Measurements from ENCODE around the gene CILP2.

The CILP2 gene

DNA sequence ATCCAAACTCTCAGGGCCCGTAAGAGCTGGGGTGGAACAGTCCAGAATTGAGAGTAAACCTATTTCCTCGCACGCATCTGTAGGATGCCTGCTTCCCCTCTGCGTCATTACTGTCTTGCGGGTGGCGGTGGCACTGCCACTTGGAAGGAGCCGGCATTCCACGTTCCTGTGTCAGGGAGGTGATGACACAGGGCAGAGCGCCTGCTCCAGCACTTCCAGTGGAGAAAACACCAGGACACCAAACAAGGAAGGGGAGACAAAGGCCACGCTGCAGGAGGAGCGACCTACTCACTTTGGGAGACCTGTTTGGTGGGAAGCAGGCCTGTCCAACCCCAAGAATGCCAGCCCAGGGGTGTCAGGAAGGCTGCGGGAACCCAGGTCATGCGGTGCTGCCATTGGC lies 43.3 kb downstream of the CILP2 start:
- DNase-seq = no peak
- in situ Hi-C loops (cut with HindIII; ENCODE audit: low pct_ligation_motif_present, low pct_unique_long_range_greater_than_20kb, low sequenced_read_pairs) = no loop called here

DNA sequence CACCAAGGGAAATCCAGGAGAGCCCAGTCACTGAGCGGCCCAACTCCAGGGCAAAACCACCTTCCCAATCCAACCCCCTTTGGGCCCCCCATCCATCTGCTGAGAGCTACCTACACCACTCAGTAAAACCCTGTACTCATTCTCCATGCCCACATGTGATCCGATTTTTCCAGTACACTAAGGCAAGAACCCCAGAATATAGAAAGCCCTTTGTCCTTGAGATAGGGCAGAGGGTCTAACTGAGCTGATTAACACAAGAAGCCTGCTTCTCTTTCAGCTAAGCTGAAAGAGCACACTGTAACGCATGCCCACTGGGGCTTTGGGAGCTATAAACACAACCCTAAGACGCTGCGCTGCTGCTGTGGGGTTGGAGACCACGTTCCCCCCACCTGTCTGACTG lies 44.4 kb downstream of the CILP2 start:
- in situ Hi-C loops (cut with HindIII; ENCODE audit: low pct_ligation_motif_present, low pct_unique_long_range_greater_than_20kb, low sequenced_read_pairs) = no loop called here
- DNase-seq = no peak

DNA sequence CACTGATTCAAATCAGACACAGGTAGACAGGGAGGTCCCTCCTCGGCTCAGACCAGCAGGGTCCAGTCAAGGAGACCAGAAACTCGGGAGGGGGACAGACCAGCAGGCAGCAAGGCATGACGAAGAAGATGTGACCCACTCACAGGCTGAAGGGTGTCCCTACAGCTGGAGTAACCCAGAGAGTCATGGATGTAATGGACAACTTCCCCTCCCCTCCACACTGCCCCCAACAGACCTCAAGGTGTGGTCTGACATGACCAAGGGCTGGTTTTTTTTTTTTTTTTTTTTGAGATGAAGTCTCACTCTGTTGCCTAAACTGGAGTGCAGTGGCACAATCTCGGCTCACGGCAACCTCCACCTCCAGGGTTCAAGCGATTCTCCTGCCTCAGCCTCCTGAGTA lies 46.3 kb downstream of the CILP2 start:
- in situ Hi-C loops (cut with HindIII; ENCODE audit: low pct_ligation_motif_present, low pct_unique_long_range_greater_than_20kb, low sequenced_read_pairs) = no loop called here

DNA sequence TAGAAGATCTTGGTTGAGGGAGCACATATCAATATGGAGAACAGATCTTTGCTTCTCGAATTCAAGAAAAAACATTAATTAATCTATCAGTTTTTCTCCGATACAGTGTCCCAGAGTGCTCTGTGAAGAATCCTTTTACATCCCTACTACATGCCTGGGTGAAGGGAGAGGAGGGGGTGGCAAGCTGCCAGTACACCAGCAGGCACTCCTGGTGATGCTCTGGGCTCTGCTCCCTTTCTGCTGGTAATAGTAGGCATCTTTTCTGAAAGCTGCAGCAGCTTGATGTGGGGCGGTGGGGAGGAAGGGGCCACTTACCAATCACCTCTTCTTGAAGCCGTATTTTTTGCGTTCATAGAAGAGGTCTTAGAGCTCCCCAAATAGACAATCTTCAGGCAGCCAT lies 49.7 kb downstream of the CILP2 start:
- in situ Hi-C loops (cut with HindIII; ENCODE audit: low pct_ligation_motif_present, low pct_unique_long_range_greater_than_20kb, low sequenced_read_pairs) = no loop called here
- DNase-seq = no peak

More for the DNA sequence above, 46.3 kb downstream of the CILP2 start:
- DNase-seq = no peak

DNA sequence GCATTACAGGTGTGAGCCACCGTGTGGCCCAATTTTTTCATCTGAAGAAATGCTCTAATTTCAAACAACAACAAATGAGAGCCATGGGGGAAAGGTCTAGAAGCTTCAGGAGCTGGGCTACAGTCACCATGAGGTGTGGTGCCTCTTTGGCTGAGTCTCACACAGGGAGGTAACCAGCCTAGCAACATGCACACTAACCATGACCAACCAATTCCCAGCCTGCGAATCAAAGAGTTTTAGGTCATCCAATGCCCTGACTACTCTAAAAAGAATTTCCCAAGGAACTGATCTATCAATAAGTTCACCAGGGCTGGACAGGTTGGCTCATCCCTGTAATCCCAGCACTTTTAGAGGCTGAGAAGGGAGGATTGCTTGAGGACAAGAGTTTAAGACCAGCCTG lies 50.5 kb downstream of the CILP2 start:
- in situ Hi-C loops (cut with HindIII; ENCODE audit: low pct_ligation_motif_present, low pct_unique_long_range_greater_than_20kb, low sequenced_read_pairs) = no loop called here
- no peak for DNase-seq

DNA sequence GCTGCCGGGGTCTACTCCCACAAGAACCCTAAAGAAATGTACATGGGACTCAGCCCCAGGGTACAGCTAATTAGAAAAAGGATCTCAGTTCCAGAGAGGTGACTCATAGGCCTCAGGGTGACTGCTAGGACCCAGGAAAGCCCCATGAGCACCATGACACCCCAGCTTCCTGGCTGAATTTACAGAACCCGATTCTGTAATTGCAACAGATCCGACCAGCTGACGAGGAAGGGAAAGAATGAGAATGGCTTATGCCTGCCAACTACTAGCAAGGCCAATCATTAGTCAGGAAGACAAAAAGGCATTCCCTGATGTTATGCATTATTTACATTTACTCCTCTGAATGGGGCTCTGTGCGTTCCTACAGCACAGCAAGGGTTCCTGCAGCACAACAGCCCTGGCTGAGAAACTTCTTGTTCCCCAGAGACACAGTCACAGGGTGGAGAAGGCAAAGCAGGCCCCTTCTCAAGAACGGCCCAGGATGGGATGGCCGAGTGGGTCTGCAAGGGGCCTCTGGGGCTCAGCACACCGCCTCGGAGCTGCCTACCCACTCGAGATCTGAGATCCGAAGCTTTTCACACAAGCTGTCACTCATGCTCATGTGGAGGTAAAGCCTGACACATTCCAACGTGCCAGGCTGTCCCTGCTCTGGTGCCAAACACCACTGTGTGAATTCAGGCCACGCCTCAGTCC lies 53.2 kb downstream of the CILP2 start:
- in situ Hi-C loops (cut with HindIII; ENCODE audit: low pct_ligation_motif_present, low pct_unique_long_range_greater_than_20kb, low sequenced_read_pairs) = no loop called here

DNA sequence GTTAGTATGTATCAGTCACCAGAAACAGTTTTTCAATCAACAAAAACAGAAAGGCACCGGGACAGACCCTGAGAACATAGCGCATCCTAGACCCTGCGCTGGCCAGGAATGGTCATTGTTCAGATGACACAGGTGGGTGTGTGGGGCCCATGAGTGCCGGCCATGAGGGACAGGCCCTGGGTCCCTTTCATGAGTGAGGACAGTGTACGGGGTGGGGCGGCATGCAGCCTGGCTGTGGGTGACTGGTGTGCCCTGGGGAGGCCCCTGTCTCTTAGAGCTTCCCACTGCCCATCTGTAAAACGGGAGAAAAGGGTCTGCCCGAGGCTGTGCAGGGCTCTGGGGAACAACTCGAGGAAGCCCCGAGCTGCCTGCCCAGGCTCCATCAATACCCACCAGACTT lies 54.6 kb downstream of the CILP2 start:
- DNase-seq = no peak
- in situ Hi-C loops (cut with HindIII; ENCODE audit: low pct_ligation_motif_present, low pct_unique_long_range_greater_than_20kb, low sequenced_read_pairs) = no loop called here

More for the DNA sequence above, 53.2 kb downstream of the CILP2 start:
- peak; percentile 15 for DNase-seq

DNA sequence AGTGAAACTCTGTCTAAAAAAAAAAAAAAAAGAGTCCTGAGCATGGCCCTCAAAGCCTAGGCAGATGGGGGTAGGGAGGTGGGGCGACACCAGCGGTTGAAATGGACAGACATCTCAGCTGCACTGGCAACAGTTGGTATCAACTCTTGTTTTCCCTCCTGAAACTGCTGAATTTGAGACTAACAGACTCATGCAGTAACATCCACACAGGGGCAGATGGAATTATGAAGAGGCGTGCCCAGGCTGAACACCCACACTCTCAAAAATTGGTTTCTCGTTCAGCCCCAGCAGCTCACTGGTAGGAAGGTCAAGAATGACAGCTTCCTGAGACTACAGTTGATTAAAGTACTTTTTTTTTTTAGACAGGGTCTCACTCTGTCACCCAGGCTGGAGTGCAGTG lies 56.3 kb downstream of the CILP2 start:
- in situ Hi-C loops (cut with HindIII; ENCODE audit: low pct_ligation_motif_present, low pct_unique_long_range_greater_than_20kb, low sequenced_read_pairs) = no loop called here
- no peak for DNase-seq

DNA sequence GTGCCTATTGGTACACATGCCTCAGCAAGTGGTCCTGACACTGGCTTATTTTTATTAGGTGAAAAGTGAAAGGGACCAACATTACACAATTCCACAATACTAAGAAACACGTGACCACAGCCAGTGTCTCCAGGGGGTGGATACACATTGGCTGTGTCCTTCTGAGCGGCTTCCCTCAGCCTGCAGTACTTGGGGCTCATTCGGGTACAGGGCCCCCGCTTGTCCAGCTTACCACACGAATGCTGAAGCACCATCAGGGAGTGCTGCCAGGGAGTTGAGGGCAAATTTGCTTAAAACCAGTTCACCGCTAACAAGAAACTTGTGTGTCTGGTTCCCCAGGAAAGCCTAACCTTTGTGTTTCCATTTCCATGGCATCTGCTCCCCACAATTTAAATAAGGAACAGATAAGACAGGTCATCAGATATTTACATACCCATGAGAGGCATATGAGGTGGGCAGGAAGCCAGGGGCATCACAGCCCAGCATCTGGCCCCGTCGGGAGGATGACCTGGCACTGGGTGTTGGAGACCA lies 57.2 kb downstream of the CILP2 start:
- in situ Hi-C loops (cut with HindIII; ENCODE audit: low pct_ligation_motif_present, low pct_unique_long_range_greater_than_20kb, low sequenced_read_pairs) = no loop called here
- no peak for DNase-seq

Data from ACHN (cell line).